ENCODE results near the gene KCNMA1. TPM values are rescaled to one million over a fixed set of nuclear protein-coding genes. Genes with fewer than 3 reads are reported as not detected.

KCNMA1 gene
- total RNA-seq, 1 donor from 2014 or later, result 94.3 TPM

GRCh38 chr10:77038407-77038806, 599.2 kb downstream of the KCNMA1 start:
- no peaks in the 10 kb centered on the region for H3K36me3 ChIP-seq
- H3K27ac ChIP-seq, result no peak overlapping the region
- intact Hi-C loops (cut with DNase I), result no loop called here
- no peak for TF ChIP-seq CTCF (IDR thresholded peaks at IDR 0.05)
- no peaks in the 10 kb centered on the region for H3K4me1 ChIP-seq
- H3K9me3 ChIP-seq, result no peaks in the 10 kb centered on the region
- no peaks in the 10 kb centered on the region for H3K27me3 ChIP-seq
- no peak overlapping the region for H3K4me3 ChIP-seq
- DNase-seq (ENCODE audit: extremely low spot score in 2 of 2), result no peak

- no peaks in the 10 kb centered on the region for H3K9me3 ChIP-seq
- no peak for DNase-seq (ENCODE audit: extremely low spot score in 2 of 2)
- H3K27ac ChIP-seq, result no peak overlapping the region
- no peaks in the 10 kb centered on the region for H3K4me1 ChIP-seq
- intact Hi-C loops (cut with DNase I), result no loop called here
- TF ChIP-seq POLR2A (IDR thresholded peaks at IDR 0.05) (no peak), POLR2AphosphoS5 (IDR thresholded peaks at IDR 0.05; ENCODE audit: insufficient read depth in 1 of 2, low read depth in 1 of 2) (no peak), CTCF (IDR thresholded peaks at IDR 0.05) (no peak)
- H3K27me3 ChIP-seq, result no peaks in the 10 kb centered on the region
- H3K4me3 ChIP-seq, result no peak overlapping the region
- H3K36me3 ChIP-seq, result no peaks in the 10 kb centered on the region
These were observed 599.7 kb downstream of the KCNMA1 start for GRCh38 chr10:77037735-77038403.

- Histone ChIP-seq H3K27me3 (no peaks in the 10 kb centered on the region), H3K9me3 (no peaks in the 10 kb centered on the region), H3K4me1 (no peaks in the 10 kb centered on the region), H3K27ac (no peak overlapping the region), H3K36me3 (no peaks in the 10 kb centered on the region), H3K4me3 (no peak overlapping the region)
- TF ChIP-seq CTCF (IDR thresholded peaks at IDR 0.05) (no peak), POLR2AphosphoS5 (IDR thresholded peaks at IDR 0.05; ENCODE audit: insufficient read depth in 1 of 2, low read depth in 1 of 2) (no peak), POLR2A (IDR thresholded peaks at IDR 0.05) (no peak)
- intact Hi-C loops (cut with DNase I), result no loop called here
- DNase-seq (ENCODE audit: extremely low spot score in 2 of 2), result no peak
These were observed 600.4 kb downstream of the KCNMA1 start for GRCh38 chr10:77036993-77037734.

GRCh38 chr10:77036276-77036675, 601.3 kb downstream of the KCNMA1 start:
- intact Hi-C loops (cut with DNase I), result no loop called here
- no peaks in the 10 kb centered on the region for H3K36me3 ChIP-seq
- no peaks in the 10 kb centered on the region for H3K4me1 ChIP-seq
- H3K9me3 ChIP-seq, result no peaks in the 10 kb centered on the region
- no peaks in the 10 kb centered on the region for H3K27me3 ChIP-seq
- TF ChIP-seq POLR2A (IDR thresholded peaks at IDR 0.05) (no peak), POLR2AphosphoS5 (IDR thresholded peaks at IDR 0.05; ENCODE audit: insufficient read depth in 1 of 2, low read depth in 1 of 2) (no peak), CTCF (IDR thresholded peaks at IDR 0.05) (no peak)
- no peak for DNase-seq (ENCODE audit: extremely low spot score in 2 of 2)
- H3K4me3 ChIP-seq, result no peak overlapping the region
- no peak overlapping the region for H3K27ac ChIP-seq

GRCh38 chr10:77034795-77035194, 602.8 kb downstream of the KCNMA1 start:
- H3K27ac ChIP-seq, result no peak overlapping the region

More at GRCh38 chr10:77034795-77035194, 602.8 kb downstream of the KCNMA1 start:
- Histone ChIP-seq H3K27me3 (no peaks in the 10 kb centered on the region), H3K36me3 (no peaks in the 10 kb centered on the region), H3K9me3 (no peaks in the 10 kb centered on the region), H3K4me1 (no peaks in the 10 kb centered on the region), H3K4me3 (no peak overlapping the region)
- TF ChIP-seq CTCF (IDR thresholded peaks at IDR 0.05) (no peak), POLR2AphosphoS5 (IDR thresholded peaks at IDR 0.05; ENCODE audit: insufficient read depth in 1 of 2, low read depth in 1 of 2) (no peak), POLR2A (IDR thresholded peaks at IDR 0.05) (no peak)
- intact Hi-C loops (cut with DNase I), result no loop called here
- DNase-seq (ENCODE audit: extremely low spot score in 2 of 2), result no peak

Data from vagina (tissue), 2 donors.